ENCODE results near the gene AJAP1. TPM values are rescaled to one million over a fixed set of nuclear protein-coding genes. Genes with fewer than 3 reads are reported as not detected.

Gene AJAP1
- total RNA-seq, 5 donors from 2014 or later (not counting 1 experiment from before 2014, with no cell fraction given): 0.44 to 4.4 (median 0.61) TPM

DNA sequence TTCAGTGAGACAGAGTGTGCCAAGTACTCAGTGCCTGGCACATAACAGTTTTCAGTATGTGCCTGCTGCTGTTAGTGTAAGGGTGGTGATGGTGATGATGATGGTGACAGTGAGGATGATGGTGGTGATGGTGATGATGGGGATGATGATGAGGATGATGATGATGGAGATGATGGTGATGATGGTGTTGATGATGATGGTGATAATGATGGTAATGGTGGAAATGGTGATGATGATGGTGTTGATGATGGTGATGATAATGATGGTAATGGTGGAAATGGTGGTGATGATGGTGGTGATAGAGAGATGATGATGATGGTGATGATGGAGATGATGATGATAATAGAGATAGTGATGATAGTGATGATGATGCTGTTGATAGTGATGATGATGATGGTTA is 62.0 kb downstream of the AJAP1 start:
- no peaks in the 10 kb centered on the region for H3K9me3 ChIP-seq
- no peak overlapping the region for H3K27ac ChIP-seq (ENCODE audit: low read length)
- H3K4me3 Mint-ChIP-seq: no peak overlapping the region
- no peaks in the 10 kb centered on the region for H3K4me1 Mint-ChIP-seq
- no peaks in the 10 kb centered on the region for H3K36me3 ChIP-seq (ENCODE audit: control insufficient read depth in 2 of 2, extremely low read depth in 1 of 2, insufficient read depth in 1 of 2, low read length in 1 of 2)
- DNase-seq (no peak), ATAC-seq (replicated peaks in 1 of 4) (no peak)
- no peak overlapping the region for H3K27ac Mint-ChIP-seq
- no peaks in the 10 kb centered on the region for H3K36me3 Mint-ChIP-seq
- H3K27me3 ChIP-seq (replicated peaks in 1 of 2; ENCODE audit: control insufficient read depth in 2 of 2, extremely low read depth in 1 of 2, insufficient read depth in 2 of 2, low read length in 1 of 2): peaks cover 0 to 24% of the 10 kb centered on the region in 2 experiments
- ChIA-PET CTCF (no interaction called here), POLR2A (no interaction called here)
- H3K9me3 Mint-ChIP-seq: peaks cover 2 to 8% (median 5%) of the 10 kb centered on the region in 3 donors
- peaks cover 0 to 13% of the 10 kb centered on the region in 2 donors for H3K27me3 Mint-ChIP-seq
- H3K4me1 ChIP-seq (ENCODE audit: control insufficient read depth in 1 of 2, extremely low read depth in 1 of 2, insufficient read depth in 2 of 2, low read length in 2 of 2): no peaks in the 10 kb centered on the region
- H3K4me3 ChIP-seq (ENCODE audit: control insufficient read depth in 1 of 2, extremely low read depth in 1 of 2, low read length in 1 of 2): no peak overlapping the region

DNA sequence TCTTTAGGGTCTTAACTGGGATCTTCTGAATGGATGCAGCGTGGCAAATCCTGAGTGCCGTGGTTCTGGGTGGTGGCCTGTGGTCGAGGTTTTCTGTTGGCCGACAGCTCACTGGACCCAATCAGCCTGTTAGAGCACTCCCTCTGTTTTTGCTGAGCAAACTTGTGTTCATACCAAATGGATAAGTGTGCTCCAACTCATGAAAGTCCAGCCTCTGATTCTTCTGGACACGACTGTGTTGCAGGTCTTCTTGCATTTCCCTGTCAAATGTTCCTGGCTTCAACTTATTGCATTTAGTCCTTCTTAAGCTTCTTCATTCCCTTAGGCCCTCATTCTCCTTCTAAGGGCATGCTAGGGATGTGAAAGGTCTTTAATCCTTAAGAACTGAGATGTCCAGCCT is 63.7 kb downstream of the AJAP1 start:
- WGBS (ENCODE audit: insufficient coverage): 60% methylated on average over 5 of the region's 5 CpGs
- H3K27me3 Mint-ChIP-seq: peaks cover 4 to 9% of the 10 kb centered on the region in 2 donors
- CTCF ChIA-PET: no interaction called here
- H3K4me3 Mint-ChIP-seq: no peak overlapping the region
- peaks cover 2 to 8% (median 5%) of the 10 kb centered on the region in 3 donors for H3K9me3 Mint-ChIP-seq
- ATAC-seq (replicated peaks in 1 of 4) (no peak), DNase-seq (no peak)
- H3K36me3 Mint-ChIP-seq: no peaks in the 10 kb centered on the region
- no peak overlapping the region for H3K27ac Mint-ChIP-seq
- POLR2A ChIA-PET: no interaction called here
- peaks cover 0 to 11% of the 10 kb centered on the region in 2 experiments for H3K27me3 ChIP-seq (replicated peaks in 1 of 2; ENCODE audit: control insufficient read depth in 2 of 2, extremely low read depth in 1 of 2, insufficient read depth in 2 of 2, low read length in 1 of 2)
- H3K4me3 ChIP-seq (ENCODE audit: control insufficient read depth in 1 of 2, extremely low read depth in 1 of 2, low read length in 1 of 2): no peak overlapping the region
- no peaks in the 10 kb centered on the region for H3K36me3 ChIP-seq (ENCODE audit: control insufficient read depth in 2 of 2, extremely low read depth in 1 of 2, insufficient read depth in 1 of 2, low read length in 1 of 2)
- H3K9me3 ChIP-seq: no peaks in the 10 kb centered on the region
- H3K4me1 ChIP-seq (ENCODE audit: control insufficient read depth in 1 of 2, extremely low read depth in 1 of 2, insufficient read depth in 2 of 2, low read length in 2 of 2): no peaks in the 10 kb centered on the region
- H3K4me1 Mint-ChIP-seq: no peaks in the 10 kb centered on the region
- no peak overlapping the region for H3K27ac ChIP-seq (ENCODE audit: low read length)

DNA sequence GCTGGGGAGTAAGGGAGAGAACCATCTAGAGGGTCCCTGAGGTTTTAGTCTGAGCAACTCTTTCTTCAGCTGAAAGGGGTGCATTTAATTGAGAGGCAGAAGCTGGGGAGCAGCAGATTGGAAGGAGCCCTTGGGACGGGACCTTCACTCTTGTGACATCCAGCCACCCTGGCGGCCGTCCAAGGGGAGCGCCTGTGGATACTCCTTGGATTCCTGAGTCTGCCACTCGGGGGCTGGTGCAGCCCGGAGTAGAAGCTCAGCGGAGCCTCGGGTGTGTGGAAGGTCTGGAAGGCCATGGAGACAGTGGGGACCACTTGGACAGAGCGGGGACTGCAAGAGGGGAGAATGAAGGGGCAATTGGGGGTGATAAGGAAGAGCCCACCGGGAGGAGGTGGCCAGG is 68.7 kb downstream of the AJAP1 start:
- ChIA-PET CTCF (no interaction called here), POLR2A (interaction anchor here in 1 of 2 donors (0.6 kb wide), 1 partner anchor 1514 kb away, joined by 3 read pairs; no protein-coding TSS in a partner anchor)
- no peaks in the 10 kb centered on the region for H3K4me1 Mint-ChIP-seq
- no peak overlapping the region for H3K4me3 ChIP-seq (ENCODE audit: control insufficient read depth in 1 of 2, extremely low read depth in 1 of 2, low read length in 1 of 2)
- no peak overlapping the region for H3K27ac ChIP-seq (ENCODE audit: low read length)
- DNase-seq (no peak), ATAC-seq (replicated peaks in 1 of 4) (no peak)
- WGBS (ENCODE audit: insufficient coverage): 76% methylated on average over 10 of the region's 10 CpGs
- no peaks in the 10 kb centered on the region for H3K4me1 ChIP-seq (ENCODE audit: control insufficient read depth in 1 of 2, extremely low read depth in 1 of 2, insufficient read depth in 2 of 2, low read length in 2 of 2)
- no peak overlapping the region for H3K27ac Mint-ChIP-seq
- H3K27me3 ChIP-seq (replicated peaks in 1 of 2; ENCODE audit: control insufficient read depth in 2 of 2, extremely low read depth in 1 of 2, insufficient read depth in 2 of 2, low read length in 1 of 2): peaks cover 0 to 20% of the 10 kb centered on the region in 2 experiments
- no peak overlapping the region for H3K4me3 Mint-ChIP-seq
- H3K36me3 ChIP-seq (ENCODE audit: control insufficient read depth in 2 of 2, extremely low read depth in 1 of 2, insufficient read depth in 1 of 2, low read length in 1 of 2): no peaks in the 10 kb centered on the region
- no peaks in the 10 kb centered on the region for H3K9me3 ChIP-seq
- H3K27me3 Mint-ChIP-seq: peaks cover 4 to 13% of the 10 kb centered on the region in 2 donors
- H3K9me3 Mint-ChIP-seq: no peaks in the 10 kb centered on the region
- H3K36me3 Mint-ChIP-seq: no peaks in the 10 kb centered on the region

DNA sequence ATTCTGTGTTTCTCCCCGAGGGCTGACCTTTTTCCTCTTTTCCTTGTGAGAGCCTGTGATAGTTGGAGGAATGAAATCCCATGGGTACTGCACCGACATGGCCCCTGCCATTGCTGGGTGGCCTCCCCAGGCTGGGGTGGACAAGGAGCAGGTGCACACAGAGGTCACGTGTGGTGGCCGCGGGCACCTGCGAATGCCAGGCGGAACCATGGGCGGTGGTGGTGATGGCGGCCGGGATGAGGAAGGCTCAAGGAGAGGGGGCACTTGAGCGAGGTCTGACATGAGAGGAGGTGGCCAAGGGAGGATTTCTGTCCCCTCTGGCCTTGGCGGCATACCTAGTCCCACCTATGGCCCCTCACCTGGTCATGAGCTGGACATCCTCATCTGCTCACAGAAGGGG is 69.6 kb downstream of the AJAP1 start:
- no peaks in the 10 kb centered on the region for H3K4me1 Mint-ChIP-seq
- H3K36me3 Mint-ChIP-seq: no peaks in the 10 kb centered on the region
- 79% methylated on average over 7 of the region's 12 CpGs for WGBS (ENCODE audit: insufficient coverage)
- no peaks in the 10 kb centered on the region for H3K4me1 ChIP-seq (ENCODE audit: control insufficient read depth in 1 of 2, extremely low read depth in 1 of 2, insufficient read depth in 2 of 2, low read length in 2 of 2)
- CTCF ChIA-PET: no interaction called here
- H3K36me3 ChIP-seq (ENCODE audit: control insufficient read depth in 2 of 2, extremely low read depth in 1 of 2, insufficient read depth in 1 of 2, low read length in 1 of 2): no peaks in the 10 kb centered on the region
- POLR2A ChIA-PET: no interaction called here
- H3K27me3 Mint-ChIP-seq: peaks cover 4 to 13% of the 10 kb centered on the region in 2 donors
- H3K9me3 Mint-ChIP-seq: no peaks in the 10 kb centered on the region
- no peak overlapping the region for H3K27ac Mint-ChIP-seq
- H3K9me3 ChIP-seq: no peaks in the 10 kb centered on the region
- DNase-seq (no peak), ATAC-seq (replicated peaks in 1 of 4) (no peak)
- no peak overlapping the region for H3K4me3 Mint-ChIP-seq
- no peak overlapping the region for H3K4me3 ChIP-seq (ENCODE audit: control insufficient read depth in 1 of 2, extremely low read depth in 1 of 2, low read length in 1 of 2)
- no peak overlapping the region for H3K27ac ChIP-seq (ENCODE audit: low read length)
- H3K27me3 ChIP-seq (replicated peaks in 1 of 2; ENCODE audit: control insufficient read depth in 2 of 2, extremely low read depth in 1 of 2, insufficient read depth in 2 of 2, low read length in 1 of 2): peaks cover 0 to 23% of the 10 kb centered on the region in 2 experiments

DNA sequence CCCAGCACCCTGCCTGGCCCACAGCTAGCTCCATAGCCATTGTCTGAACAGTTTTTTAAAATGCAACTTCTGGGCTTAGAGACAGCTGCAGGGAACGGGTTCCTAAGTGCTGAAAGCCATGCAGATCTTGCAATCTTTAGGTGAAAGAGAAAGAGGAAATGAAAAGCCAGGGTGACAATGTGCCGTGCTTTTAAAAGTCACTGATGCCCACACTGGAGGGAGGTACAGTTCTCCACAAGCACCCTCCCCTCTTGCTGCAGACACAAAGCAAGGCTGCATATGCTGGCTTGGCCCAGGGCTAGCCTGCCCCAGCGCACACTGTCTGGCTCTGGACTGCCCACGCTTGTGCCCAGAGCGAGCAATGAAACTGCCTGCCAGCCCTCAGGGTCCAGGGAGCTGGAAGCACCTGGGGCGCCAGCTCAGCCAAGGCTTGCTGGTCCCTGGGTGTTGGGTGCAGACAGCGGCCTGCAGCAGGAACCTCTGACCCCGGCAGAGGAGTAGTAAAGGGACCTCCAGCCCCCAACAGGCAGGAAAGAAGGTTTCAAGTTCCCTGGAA is 70.4 kb downstream of the AJAP1 start:
- no peaks in the 10 kb centered on the region for H3K36me3 ChIP-seq (ENCODE audit: control insufficient read depth in 2 of 2, extremely low read depth in 1 of 2, insufficient read depth in 1 of 2, low read length in 1 of 2)
- POLR2A ChIA-PET: no interaction called here

DNA sequence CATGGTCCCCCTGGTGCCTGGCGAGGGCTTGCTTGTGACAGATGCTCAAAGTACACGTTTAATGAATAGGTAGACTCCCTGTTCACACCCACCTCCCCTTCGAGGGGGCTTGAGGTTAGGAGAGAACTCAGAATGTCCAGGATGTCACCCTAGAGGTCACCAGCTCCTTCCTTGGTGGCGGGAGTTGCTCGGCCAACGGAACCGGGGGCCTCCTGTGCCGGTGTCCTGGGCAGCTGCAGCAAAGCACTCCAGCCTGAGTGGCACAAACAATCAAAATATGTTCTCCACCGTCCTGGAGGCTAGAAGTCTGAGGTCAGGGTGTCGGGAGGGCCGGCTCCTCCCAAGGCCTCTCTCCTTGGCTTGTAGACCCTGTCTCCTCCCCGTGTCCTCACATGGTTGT is 71.0 kb downstream of the AJAP1 start:
- Histone ChIP-seq H3K27me3 (replicated peaks in 1 of 2; ENCODE audit: control insufficient read depth in 2 of 2, extremely low read depth in 1 of 2, insufficient read depth in 2 of 2, low read length in 1 of 2) (peaks cover 0 to 18% of the 10 kb centered on the region in 2 experiments), H3K4me3 (ENCODE audit: control insufficient read depth in 1 of 2, extremely low read depth in 1 of 2, low read length in 1 of 2) (no peak overlapping the region), H3K36me3 (ENCODE audit: control insufficient read depth in 2 of 2, extremely low read depth in 1 of 2, insufficient read depth in 1 of 2, low read length in 1 of 2) (no peaks in the 10 kb centered on the region), H3K4me1 (ENCODE audit: control insufficient read depth in 1 of 2, extremely low read depth in 1 of 2, insufficient read depth in 2 of 2, low read length in 2 of 2) (no peaks in the 10 kb centered on the region), H3K27ac (ENCODE audit: low read length) (no peak overlapping the region), H3K9me3 (no peaks in the 10 kb centered on the region)
- H3K27ac Mint-ChIP-seq: no peak overlapping the region
- H3K4me1 Mint-ChIP-seq: no peaks in the 10 kb centered on the region
- POLR2A ChIA-PET: no interaction called here
- H3K4me3 Mint-ChIP-seq: no peak overlapping the region
- H3K36me3 Mint-ChIP-seq: no peaks in the 10 kb centered on the region
- 85% methylated on average over 9 of the region's 12 CpGs for WGBS (ENCODE audit: insufficient coverage)
- peaks cover 4 to 9% of the 10 kb centered on the region in 2 donors for H3K27me3 Mint-ChIP-seq
- CTCF ChIA-PET: no interaction called here
- no peak for ATAC-seq (replicated peaks in 1 of 4)
- no peaks in the 10 kb centered on the region for H3K9me3 Mint-ChIP-seq
- no peak for DNase-seq

More for the DNA sequence above, 70.4 kb downstream of the AJAP1 start:
- Mint-ChIP-seq H3K9me3 (no peaks in the 10 kb centered on the region), H3K36me3 (no peaks in the 10 kb centered on the region), H3K27ac (no peak overlapping the region), H3K4me3 (no peak overlapping the region), H3K27me3 (peaks cover 4 to 9% of the 10 kb centered on the region in 2 donors), H3K4me1 (no peaks in the 10 kb centered on the region)
- no peaks in the 10 kb centered on the region for H3K9me3 ChIP-seq
- H3K27ac ChIP-seq (ENCODE audit: low read length): no peak overlapping the region
- no peaks in the 10 kb centered on the region for H3K4me1 ChIP-seq (ENCODE audit: control insufficient read depth in 1 of 2, extremely low read depth in 1 of 2, insufficient read depth in 2 of 2, low read length in 2 of 2)
- H3K4me3 ChIP-seq (ENCODE audit: control insufficient read depth in 1 of 2, extremely low read depth in 1 of 2, low read length in 1 of 2): no peak overlapping the region
- WGBS (ENCODE audit: insufficient coverage): 69% methylated on average over 7 of the region's 8 CpGs
- no peak for ATAC-seq (replicated peaks in 1 of 4)
- peaks cover 0 to 20% of the 10 kb centered on the region in 2 experiments for H3K27me3 ChIP-seq (replicated peaks in 1 of 2; ENCODE audit: control insufficient read depth in 2 of 2, extremely low read depth in 1 of 2, insufficient read depth in 2 of 2, low read length in 1 of 2)
- DNase-seq: no peak
- CTCF ChIA-PET: no interaction called here

Data from T-cell (primary cell).